PC-9 (cell line): ENCODE data around the gene FAM227A.

Experiments
- EZH2 ChIP-seq: fragments of 200-600 bp; sonication (generic); IDR thresholded peaks from 2 replicates; pipeline ENCODE4 v1.8.0; 2017; ENCODE audit warnings: antibody characterized with exemption, low read depth
- TF ChIP-seq, protein P1 (sequence below): fragments of 200-600 bp; sonication (generic); conservative IDR thresholded peaks from 2 replicates; pipeline ENCODE4 v1.6.1; 2017; ENCODE audit warnings: mixed run types, antibody characterized with exemption, mild to moderate bottlenecking, moderate library complexity

- TF ChIP-seq, protein P1, sequence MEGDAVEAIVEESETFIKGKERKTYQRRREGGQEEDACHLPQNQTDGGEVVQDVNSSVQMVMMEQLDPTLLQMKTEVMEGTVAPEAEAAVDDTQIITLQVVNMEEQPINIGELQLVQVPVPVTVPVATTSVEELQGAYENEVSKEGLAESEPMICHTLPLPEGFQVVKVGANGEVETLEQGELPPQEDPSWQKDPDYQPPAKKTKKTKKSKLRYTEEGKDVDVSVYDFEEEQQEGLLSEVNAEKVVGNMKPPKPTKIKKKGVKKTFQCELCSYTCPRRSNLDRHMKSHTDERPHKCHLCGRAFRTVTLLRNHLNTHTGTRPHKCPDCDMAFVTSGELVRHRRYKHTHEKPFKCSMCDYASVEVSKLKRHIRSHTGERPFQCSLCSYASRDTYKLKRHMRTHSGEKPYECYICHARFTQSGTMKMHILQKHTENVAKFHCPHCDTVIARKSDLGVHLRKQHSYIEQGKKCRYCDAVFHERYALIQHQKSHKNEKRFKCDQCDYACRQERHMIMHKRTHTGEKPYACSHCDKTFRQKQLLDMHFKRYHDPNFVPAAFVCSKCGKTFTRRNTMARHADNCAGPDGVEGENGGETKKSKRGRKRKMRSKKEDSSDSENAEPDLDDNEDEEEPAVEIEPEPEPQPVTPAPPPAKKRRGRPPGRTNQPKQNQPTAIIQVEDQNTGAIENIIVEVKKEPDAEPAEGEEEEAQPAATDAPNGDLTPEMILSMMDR = no peak
- TF ChIP-seq EZH2 = no peak
Measured at GRCh38 chr22:38601221-38601764, 54.9 kb downstream of the FAM227A start.
